Measurements from ENCODE around the gene SLC17A2.

Gene SLC17A2

DNA sequence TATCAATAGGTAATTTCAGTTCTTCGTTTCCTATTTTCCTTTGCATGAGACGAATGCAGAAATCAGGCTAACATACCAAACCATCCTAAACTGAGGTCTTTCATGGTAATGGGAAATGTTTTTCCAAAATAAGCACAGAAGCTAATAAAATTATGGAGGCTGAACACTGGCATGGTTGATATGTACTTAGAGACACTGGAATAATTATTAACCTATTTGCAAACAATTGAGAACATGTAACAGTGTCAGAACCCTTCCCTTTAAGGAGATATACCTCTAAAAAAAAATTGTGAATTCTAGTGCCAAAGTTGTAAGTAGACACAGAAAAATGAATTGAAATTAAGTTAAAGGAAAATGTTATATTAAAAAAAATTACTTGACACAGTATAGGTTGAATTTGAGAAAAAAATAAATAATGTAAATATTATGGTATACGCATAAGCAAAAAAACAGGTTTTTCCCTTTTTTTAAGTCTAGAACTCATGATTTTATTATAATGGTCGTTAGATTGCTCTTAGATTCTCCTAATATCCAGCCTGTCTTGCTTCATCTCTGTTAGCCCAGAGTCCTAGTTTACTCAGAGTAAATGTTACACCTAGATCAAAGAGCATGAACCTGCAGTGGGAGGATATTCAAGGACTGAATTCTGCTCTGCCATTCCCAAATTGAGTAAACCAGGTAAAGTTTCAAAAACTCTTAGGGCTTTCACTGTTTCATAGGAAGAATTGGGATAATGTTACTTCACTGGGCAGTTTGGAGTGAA lies 1.7 kb downstream of the SLC17A2 start:
- TF ChIP-seq CTCF (IDR thresholded peaks at IDR 0.05; ENCODE audit: low read depth, low read length) = no peak
- H3K4me1 ChIP-seq = peaks cover 23% of the 10 kb centered on the region
- H3K9me3 ChIP-seq = no peaks in the 10 kb centered on the region
- no peak overlapping the region for H3K4me3 ChIP-seq (ENCODE audit: low read depth, low read length)
- H3K27me3 ChIP-seq = no peaks in the 10 kb centered on the region
- DNase-seq = no peak
- no peaks in the 10 kb centered on the region for H3K36me3 ChIP-seq

DNA sequence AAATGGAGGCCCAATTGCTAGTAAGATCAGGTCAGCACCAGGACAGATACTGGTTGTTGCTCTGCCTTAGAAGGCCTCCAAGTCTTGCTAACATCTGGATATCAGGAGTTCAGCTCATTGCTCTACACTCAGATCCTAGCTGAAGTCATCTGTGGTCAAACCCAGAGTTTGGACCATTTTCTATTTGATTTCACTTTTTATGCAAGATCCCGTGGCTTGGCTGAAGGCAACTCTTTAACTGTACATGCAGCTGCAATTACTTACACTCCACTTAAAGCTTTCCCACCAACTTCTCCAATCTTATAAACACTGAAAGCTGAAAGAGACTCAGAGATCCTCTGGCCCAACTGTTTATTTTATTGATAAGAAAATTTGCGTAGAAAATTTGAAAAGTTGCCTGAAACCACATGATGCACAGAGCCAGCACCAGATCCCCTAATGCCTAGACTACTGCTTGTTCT lies 2.7 kb downstream of the SLC17A2 start:
- H3K4me3 ChIP-seq (ENCODE audit: low read depth, low read length) = no peak overlapping the region
- no peak for TF ChIP-seq CTCF (IDR thresholded peaks at IDR 0.05; ENCODE audit: low read depth, low read length)
- no peaks in the 10 kb centered on the region for H3K9me3 ChIP-seq
- DNase-seq = no peak
- peaks cover 23% of the 10 kb centered on the region for H3K4me1 ChIP-seq
- H3K36me3 ChIP-seq = no peaks in the 10 kb centered on the region
- H3K27me3 ChIP-seq = no peaks in the 10 kb centered on the region

DNA sequence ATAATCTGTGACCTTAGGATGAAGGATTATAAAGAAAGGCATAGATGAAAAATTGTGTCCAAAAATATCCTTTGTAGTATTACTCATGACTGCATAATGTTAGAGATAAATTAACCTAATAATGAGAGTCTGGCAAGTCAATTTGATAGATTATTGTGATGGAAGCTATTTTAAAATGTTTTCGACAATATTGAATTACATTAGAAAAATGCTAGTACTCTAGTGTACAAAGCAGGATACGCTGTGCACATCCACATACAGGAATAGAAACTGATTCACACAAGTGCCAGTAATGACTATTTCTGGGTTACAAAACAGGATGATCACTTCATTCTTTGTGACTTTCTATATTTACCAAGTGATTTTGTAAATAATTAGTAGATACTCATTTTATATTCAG lies 3.3 kb downstream of the SLC17A2 start:
- Histone ChIP-seq H3K27me3 (no peaks in the 10 kb centered on the region), H3K9me3 (no peaks in the 10 kb centered on the region), H3K4me1 (peaks cover 23% of the 10 kb centered on the region), H3K4me3 (ENCODE audit: low read depth, low read length) (no peak overlapping the region), H3K36me3 (no peaks in the 10 kb centered on the region)
- no peak for DNase-seq
- TF ChIP-seq CTCF (IDR thresholded peaks at IDR 0.05; ENCODE audit: low read depth, low read length) = no peak

DNA sequence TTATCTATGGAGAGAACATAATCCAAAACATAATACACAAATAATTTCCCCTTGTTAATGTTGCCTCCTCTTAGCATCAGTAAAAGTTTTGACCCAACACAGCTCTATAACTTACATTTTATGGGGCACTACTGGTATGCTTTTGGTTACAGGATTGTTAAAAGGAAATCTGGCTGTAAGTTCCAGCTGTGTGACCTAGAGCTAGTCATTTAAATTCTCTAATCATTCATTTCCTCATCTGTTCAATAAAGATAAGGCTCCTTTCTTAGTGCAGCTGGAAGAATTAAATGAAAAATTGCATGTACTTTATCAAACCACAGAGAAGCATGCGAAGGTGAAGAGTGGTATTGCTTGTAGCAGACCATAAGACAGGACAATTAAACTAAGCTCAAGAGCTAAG lies 4.6 kb downstream of the SLC17A2 start:
- H3K9me3 ChIP-seq = no peaks in the 10 kb centered on the region
- DNase-seq = no peak
- TF ChIP-seq CTCF (IDR thresholded peaks at IDR 0.05; ENCODE audit: low read depth, low read length) = no peak
- H3K27me3 ChIP-seq = no peaks in the 10 kb centered on the region
- no peak overlapping the region for H3K4me3 ChIP-seq (ENCODE audit: low read depth, low read length)
- H3K4me1 ChIP-seq = peaks cover 14% of the 10 kb centered on the region
- no peaks in the 10 kb centered on the region for H3K36me3 ChIP-seq

DNA sequence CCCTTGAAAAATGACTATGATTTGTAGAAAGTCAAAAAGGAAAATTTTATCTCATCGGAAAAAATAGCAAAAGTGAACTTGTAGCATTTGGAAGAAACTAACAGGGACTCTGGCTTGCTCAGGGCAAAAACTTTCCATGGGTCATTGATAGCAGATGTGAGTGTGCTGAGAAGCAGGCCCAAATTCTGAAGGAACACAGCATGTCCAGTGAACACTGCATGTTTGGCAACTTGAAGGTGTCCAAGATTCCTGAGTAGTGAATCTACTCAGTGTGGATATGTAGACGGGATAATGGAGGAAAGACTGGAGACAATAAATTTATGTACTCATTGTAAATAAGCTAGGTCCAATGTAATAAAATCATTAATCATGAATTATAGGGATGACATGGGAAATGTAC lies 8.2 kb downstream of the SLC17A2 start:
- no peaks in the 10 kb centered on the region for H3K27me3 ChIP-seq
- no peaks in the 10 kb centered on the region for H3K9me3 ChIP-seq
- TF ChIP-seq CTCF (IDR thresholded peaks at IDR 0.05; ENCODE audit: low read depth, low read length) = no peak
- peaks cover 4% of the 10 kb centered on the region; the same call in 1 of the 2 replicates for H3K4me1 ChIP-seq
- no peak for DNase-seq
- H3K36me3 ChIP-seq = no peaks in the 10 kb centered on the region
- H3K4me3 ChIP-seq (ENCODE audit: low read depth, low read length) = no peak overlapping the region

GRCh38 chr6:25921525-25922203 lies 8.8 kb downstream of the SLC17A2 start:
- DNase-seq = no peak
- Histone ChIP-seq H3K4me1 (peaks cover 4% of the 10 kb centered on the region; the same call in 1 of the 2 replicates), H3K36me3 (no peaks in the 10 kb centered on the region), H3K9me3 (no peaks in the 10 kb centered on the region), H3K27me3 (no peaks in the 10 kb centered on the region), H3K4me3 (ENCODE audit: low read depth, low read length) (no peak overlapping the region)
- no peak for TF ChIP-seq CTCF (IDR thresholded peaks at IDR 0.05; ENCODE audit: low read depth, low read length)
